OCI-LY7 (cell line): ENCODE measurements around the gene PATJ.

Experiments used
- EZH2phosphoT487 ChIP-seq: fragments of 200-600 bp; sonication (generic); IDR thresholded peaks from 2 replicates; pipeline ENCODE4 v1.6.1; 2018; ENCODE audit warnings: low read depth, borderline replicate concordance, mild to moderate bottlenecking, mixed run types, antibody characterized with exemption, low read length, moderate library complexity, mixed read lengths
- TF ChIP-seq, protein P1 (sequence below): fragments of 200-600 bp; sonication (generic); conservative IDR thresholded peaks from 2 replicates; pipeline ENCODE4 v1.5.1; 2014; ENCODE audit warnings: mild to moderate bottlenecking, antibody characterized with exemption, low read length, moderate library complexity, mixed read lengths

DNA sequence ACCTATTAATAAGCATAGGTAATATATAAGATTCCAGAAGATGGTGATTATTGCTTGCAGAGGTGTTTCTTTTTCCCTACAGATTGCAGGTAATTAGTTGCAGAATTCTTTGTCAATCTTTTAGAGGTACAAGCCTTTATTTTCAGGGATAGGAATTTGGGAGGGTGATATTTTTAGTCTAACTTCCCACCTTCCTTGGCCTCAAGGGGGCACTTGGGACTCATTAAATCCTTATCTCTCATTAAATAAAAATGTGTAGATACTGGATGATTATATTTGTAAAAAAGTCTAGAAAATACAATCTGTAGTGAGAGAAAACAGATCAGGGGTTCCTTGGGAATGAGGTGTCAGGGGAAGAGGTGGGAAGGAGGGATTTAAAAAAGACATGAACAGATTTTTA, 179.2 kb downstream of the PATJ start:
- TF ChIP-seq, protein P1, sequence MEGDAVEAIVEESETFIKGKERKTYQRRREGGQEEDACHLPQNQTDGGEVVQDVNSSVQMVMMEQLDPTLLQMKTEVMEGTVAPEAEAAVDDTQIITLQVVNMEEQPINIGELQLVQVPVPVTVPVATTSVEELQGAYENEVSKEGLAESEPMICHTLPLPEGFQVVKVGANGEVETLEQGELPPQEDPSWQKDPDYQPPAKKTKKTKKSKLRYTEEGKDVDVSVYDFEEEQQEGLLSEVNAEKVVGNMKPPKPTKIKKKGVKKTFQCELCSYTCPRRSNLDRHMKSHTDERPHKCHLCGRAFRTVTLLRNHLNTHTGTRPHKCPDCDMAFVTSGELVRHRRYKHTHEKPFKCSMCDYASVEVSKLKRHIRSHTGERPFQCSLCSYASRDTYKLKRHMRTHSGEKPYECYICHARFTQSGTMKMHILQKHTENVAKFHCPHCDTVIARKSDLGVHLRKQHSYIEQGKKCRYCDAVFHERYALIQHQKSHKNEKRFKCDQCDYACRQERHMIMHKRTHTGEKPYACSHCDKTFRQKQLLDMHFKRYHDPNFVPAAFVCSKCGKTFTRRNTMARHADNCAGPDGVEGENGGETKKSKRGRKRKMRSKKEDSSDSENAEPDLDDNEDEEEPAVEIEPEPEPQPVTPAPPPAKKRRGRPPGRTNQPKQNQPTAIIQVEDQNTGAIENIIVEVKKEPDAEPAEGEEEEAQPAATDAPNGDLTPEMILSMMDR = no peak
- TF ChIP-seq EZH2phosphoT487 = no peak
